NT2/D1 (cell line): ENCODE measurements around the gene ITGAL.

Source experiments
- YY1 ChIP-seq: IDR thresholded peaks from 2 replicates; pipeline ENCODE4 v1.6.1; 2011; ENCODE audit not compliant: insufficient read length, insufficient read depth
- ZNF274 ChIP-seq: IDR thresholded peaks from 2 replicates; pipeline ENCODE4 v1.6.1; 2011; ENCODE audit warnings: mild to moderate bottlenecking, low read depth, low read length

DNA sequence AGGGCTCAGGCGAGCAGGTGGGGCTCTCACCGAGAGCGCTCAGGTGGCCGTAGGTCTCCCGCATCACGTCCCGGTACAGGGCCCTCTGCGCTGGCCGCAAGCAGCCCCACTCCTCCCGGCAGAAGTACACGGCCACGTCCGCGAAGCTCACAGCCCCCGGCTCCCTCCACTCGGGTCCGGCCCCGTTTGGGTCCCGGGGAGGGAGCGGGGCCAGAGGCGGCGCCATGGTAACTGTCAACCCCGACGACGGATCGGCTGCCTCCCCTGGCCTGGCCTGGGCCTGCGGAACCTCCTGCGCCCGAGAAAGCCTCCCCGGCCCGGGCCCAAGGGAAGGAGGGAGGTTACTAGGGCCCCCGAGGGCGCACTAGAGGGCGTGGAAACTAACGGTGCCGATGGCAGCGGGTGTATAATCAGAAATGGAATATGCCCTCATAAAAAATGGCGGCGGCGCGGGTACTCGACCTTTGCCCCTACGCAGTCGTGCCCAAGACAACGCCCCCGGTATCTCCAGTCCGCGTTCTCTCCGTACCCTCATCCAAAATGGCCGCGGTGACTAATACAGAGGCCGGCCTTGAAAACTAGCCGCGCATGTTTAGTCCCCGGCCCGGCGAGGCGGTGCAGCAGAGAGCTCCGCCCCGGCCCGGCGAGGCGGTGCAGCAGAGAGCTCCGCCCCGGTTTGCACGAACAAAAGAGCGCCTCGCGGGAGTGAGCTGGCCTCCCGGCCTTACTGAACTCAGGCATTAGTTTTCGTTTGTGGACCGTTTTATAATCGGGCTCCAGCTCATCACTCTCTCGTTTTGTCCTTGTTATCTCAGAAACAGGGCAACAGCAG lies 85.6 kb downstream of the ITGAL start, which contains the start of gene ZNF764:
- TF ChIP-seq ZNF274 (no peak), YY1 (peak; percentile 96)
